Caco-2 (cell line): Measurements from ENCODE around the gene DNALI1. TPM values are rescaled to one million over a fixed set of nuclear protein-coding genes. Genes with fewer than 3 reads are reported as not detected.
"Not testable (repeated sequence)": the region's sequence is repeated elsewhere in the genome, so short reads cannot be mapped to it uniquely, and the experiment has no call there.

Experiments
- BruUV-seq: library from RNA; stranded (reverse); fragments of 400-500 nt; replicated peaks from 2 replicates; lab custom pipeline; 2021; lab: Mats Ljungman, UMichigan
- CTCF ChIA-PET: fragments of 300-600 bp; sonication (Branson Sonifier 250); formaldehyde crosslinking; loops from one replicate; lab custom pipeline; 2022; ENCODE audit warnings: antibody characterized with exemption; lab: Charles Lee
- POLR2A ChIA-PET: fragments of 300-600 bp; sonication (Branson Sonifier 250); formaldehyde crosslinking; loops from one replicate; lab custom pipeline; 2022; ENCODE audit warnings: antibody characterized with exemption; lab: Charles Lee
- DNase-seq, 2 experiments: peaks; one replicate each; pipeline versions ENCODE4 v3.0.0 to v3.0.0-alpha.2; 2020 to 2022
- H3K27me3 ChIP-seq: replicated peaks from 2 replicates; pipeline ENCODE4 v1.6.0; 2011; ENCODE audit warnings: low read length; ENCODE audit not compliant: control insufficient read depth, insufficient read depth
- H3K36me3 ChIP-seq: 2 replicates; pipeline ENCODE4 v1.5.1; 2011; ENCODE audit warnings: low read length; ENCODE audit not compliant: control insufficient read depth, insufficient read depth
- H3K4me1 ChIP-seq: fragments of 250-450 bp; sonication (Bioruptor Pico); 2 replicates; pipeline ENCODE4 v1.5.1; 2020; ENCODE audit warnings: mild to moderate bottlenecking
- H3K4me3 ChIP-seq: 2 replicates; pipeline ENCODE4 v1.5.1; 2011; ENCODE audit warnings: low read depth, mild to moderate bottlenecking, control low read depth, low read length
- H3K9me3 ChIP-seq: fragments of 250-450 bp; sonication (Bioruptor Pico); 2 replicates; pipeline ENCODE4 v1.5.1; 2020; ENCODE audit warnings: mild to moderate bottlenecking, moderate library complexity
- H3K27ac Mint-ChIP-seq: one replicate; pipeline ENCODE4 v1.8.0; 2022; ENCODE audit warnings: mixed read lengths; ENCODE audit not compliant: unreplicated experiment
- H3K27me3 Mint-ChIP-seq: one replicate; pipeline ENCODE4 v1.8.0; 2022; ENCODE audit warnings: mixed read lengths; ENCODE audit not compliant: insufficient read depth, unreplicated experiment
- H3K36me3 Mint-ChIP-seq: one replicate; pipeline ENCODE4 v1.8.0; 2022; ENCODE audit warnings: mild to moderate bottlenecking, mixed read lengths; ENCODE audit not compliant: insufficient read depth, unreplicated experiment
- H3K4me1 Mint-ChIP-seq: one replicate; pipeline ENCODE4 v1.8.0; 2022; ENCODE audit warnings: low read depth, mixed read lengths; ENCODE audit not compliant: unreplicated experiment
- H3K4me3 Mint-ChIP-seq: one replicate; pipeline ENCODE4 v1.8.0; 2022; ENCODE audit warnings: mild to moderate bottlenecking, moderate library complexity, mixed read lengths; ENCODE audit not compliant: unreplicated experiment
- H3K9me3 Mint-ChIP-seq: one replicate; pipeline ENCODE4 v1.8.0; 2022; ENCODE audit warnings: mixed read lengths; ENCODE audit not compliant: unreplicated experiment
- CTCF ChIP-seq, 2 experiments: fragments of 200-600 bp in 1 of 2; IDR thresholded peaks; 1 replicate in 1 of 2; 2 replicates in 1 of 2; pipeline versions ENCODE4 v1.5.1 to v1.8.0; 2011 to 2022; ENCODE audit warnings: antibody characterized with exemption in 1 of 2, control low read depth in 1 of 2, inconsistent platforms in 1 of 2, low read depth in 1 of 2, low read length in 1 of 2, mild to moderate bottlenecking in 1 of 2, moderate library complexity in 1 of 2; ENCODE audit not compliant: insufficient read depth in 1 of 2, severe bottlenecking in 1 of 2, unreplicated experiment in 1 of 2
- intact Hi-C: fragments of 100-400 bp; cut with micrococcal nuclease; formaldehyde crosslinking; loops from one replicate; pipeline ENCODE4 v1.10.0; 2022; ENCODE audit not compliant: unreplicated experiment
- total RNA-seq: library from RNA; stranded (reverse); gene quantifications from 2 replicates; pipeline ENCODE4 v1.2.3, GENCODE V29; 2022

The DNALI1 gene
- total RNA-seq, 1 experiment from 2014 or later: 0.27 TPM

DNA sequence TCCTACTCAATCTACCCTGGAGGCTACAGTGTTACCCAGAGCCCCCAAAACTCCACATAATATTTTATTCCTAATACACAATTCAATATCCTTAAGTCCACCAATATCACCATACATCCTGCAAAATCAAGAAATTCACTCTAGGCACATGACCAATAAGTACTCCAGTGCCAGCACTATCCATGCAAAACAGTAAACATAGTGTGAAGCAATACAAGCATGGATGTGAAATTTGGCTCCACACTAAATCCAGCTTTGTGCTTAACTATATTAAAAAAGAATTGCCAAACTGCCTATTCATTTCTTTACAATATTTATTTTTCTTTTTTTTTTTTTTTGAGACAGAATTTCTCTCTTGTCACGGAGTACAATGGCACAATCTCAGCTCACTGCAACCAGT is 39.2 kb upstream of the DNALI1 start:
- H3K4me1 Mint-ChIP-seq: peaks cover 14% of the 10 kb centered on the region
- H3K9me3 ChIP-seq: no peaks in the 10 kb centered on the region
- CTCF ChIA-PET: no interaction called here
- H3K36me3 Mint-ChIP-seq: peaks cover 5% of the 10 kb centered on the region
- H3K27me3 Mint-ChIP-seq: no peaks in the 10 kb centered on the region
- peaks cover 10% of the 10 kb centered on the region; the same call in 1 of the 2 replicates for H3K4me1 ChIP-seq
- H3K27me3 ChIP-seq: no peaks in the 10 kb centered on the region
- H3K4me3 ChIP-seq: no peak overlapping the region
- no TSS peak for BruUV-seq
- H3K9me3 Mint-ChIP-seq: no peaks in the 10 kb centered on the region
- no peak for TF ChIP-seq CTCF (IDR thresholded peaks at IDR 0.05; ENCODE audit: insufficient read depth in 1 of 2, low read depth in 1 of 2, low read length in 1 of 2, severe bottlenecking in 1 of 2, unreplicated experiment in 1 of 2)
- DNase-seq: no peak
- no peaks in the 10 kb centered on the region for H3K36me3 ChIP-seq
- intact Hi-C loops: no loop called here
- H3K4me3 Mint-ChIP-seq: no peak overlapping the region
- no peak overlapping the region for H3K27ac Mint-ChIP-seq
- POLR2A ChIA-PET: no interaction called here

DNA sequence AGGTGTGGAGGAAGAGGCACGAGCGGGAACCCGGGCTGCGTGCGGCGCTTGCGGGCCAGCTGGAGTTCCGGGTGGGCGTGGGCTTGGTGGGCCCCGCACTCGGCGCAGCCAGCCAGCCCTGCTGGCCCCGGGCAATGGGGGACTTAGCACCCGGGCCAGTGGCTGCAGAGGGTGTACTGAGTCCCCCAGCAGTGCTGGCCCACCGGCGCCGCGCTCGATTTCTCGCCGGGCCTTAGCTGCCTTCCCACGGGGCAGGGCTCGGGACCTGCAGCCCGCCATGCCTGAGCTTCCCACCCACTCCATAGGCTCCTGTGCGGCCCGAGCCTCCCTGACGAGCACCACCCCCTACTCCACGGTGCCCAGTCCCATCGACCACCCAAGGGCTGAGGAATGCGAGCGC is 38.5 kb upstream of the DNALI1 start:
- intact Hi-C loops, H3K27me3 ChIP-seq, H3K36me3 Mint-ChIP-seq, H3K36me3 ChIP-seq, POLR2A ChIA-PET, CTCF ChIA-PET, H3K9me3 ChIP-seq, BruUV-seq, H3K4me3 ChIP-seq, H3K27me3 Mint-ChIP-seq, H3K4me3 Mint-ChIP-seq, H3K4me1 ChIP-seq, H3K27ac Mint-ChIP-seq, H3K9me3 Mint-ChIP-seq, DNase-seq: not testable (repeated sequence)
- peaks cover 12% of the 10 kb centered on the region for H3K4me1 Mint-ChIP-seq

DNA sequence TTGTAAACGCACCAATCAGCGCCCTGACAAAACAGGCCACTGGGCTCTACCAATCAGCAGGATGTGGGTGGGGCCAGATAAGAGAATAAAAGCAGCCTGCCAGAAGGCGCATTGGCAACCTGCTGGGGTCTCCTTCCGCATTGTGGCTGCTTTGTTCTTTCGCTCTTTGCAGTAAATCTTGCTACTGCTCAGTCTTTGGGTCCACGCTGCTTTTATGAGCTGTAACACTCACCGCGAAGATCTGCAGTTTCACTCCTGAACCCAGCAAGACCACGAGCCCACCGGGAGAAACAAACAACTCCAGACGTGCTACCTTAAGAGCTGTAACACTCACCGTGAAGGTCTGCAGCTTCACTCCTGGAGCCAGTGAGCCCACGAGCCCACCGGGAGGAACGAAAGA is 37.8 kb upstream of the DNALI1 start:
- H3K4me3 Mint-ChIP-seq, CTCF ChIA-PET, H3K4me3 ChIP-seq, intact Hi-C loops, DNase-seq, H3K27ac Mint-ChIP-seq, H3K9me3 ChIP-seq, H3K36me3 ChIP-seq, H3K27me3 ChIP-seq, BruUV-seq, H3K4me1 Mint-ChIP-seq, H3K27me3 Mint-ChIP-seq, H3K9me3 Mint-ChIP-seq, H3K4me1 ChIP-seq, POLR2A ChIA-PET, H3K36me3 Mint-ChIP-seq: not testable (repeated sequence)

DNA sequence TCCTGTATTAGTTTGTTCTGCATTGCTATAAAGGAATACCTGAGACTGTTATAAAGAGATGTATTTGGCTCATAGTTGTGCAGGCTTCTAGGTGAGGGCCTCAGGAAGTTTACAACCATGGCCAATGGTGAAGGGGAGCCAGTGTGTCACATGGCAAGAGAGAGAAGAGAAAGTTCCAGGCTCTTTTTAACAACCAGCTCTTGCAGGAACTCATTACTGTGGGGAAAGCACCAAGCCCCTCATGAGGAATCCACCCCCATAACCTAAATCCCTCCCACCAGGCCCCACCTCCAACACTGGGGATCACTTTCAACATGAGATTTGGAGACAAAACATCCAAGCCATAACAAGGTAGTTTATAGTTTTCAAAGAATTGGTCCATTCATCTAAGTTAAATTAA is 37.1 kb upstream of the DNALI1 start:
- POLR2A ChIA-PET: no interaction called here
- no peak overlapping the region for H3K4me3 ChIP-seq
- no TSS peak for BruUV-seq
- intact Hi-C loops: no loop called here
- no peaks in the 10 kb centered on the region for H3K27me3 ChIP-seq
- Mint-ChIP-seq H3K27ac (no peak overlapping the region), H3K9me3 (no peaks in the 10 kb centered on the region), H3K4me3 (no peak overlapping the region), H3K4me1 (peaks cover 7% of the 10 kb centered on the region), H3K27me3 (no peaks in the 10 kb centered on the region), H3K36me3 (no peaks in the 10 kb centered on the region)
- TF ChIP-seq CTCF (IDR thresholded peaks at IDR 0.05; ENCODE audit: insufficient read depth in 1 of 2, low read depth in 1 of 2, low read length in 1 of 2, severe bottlenecking in 1 of 2, unreplicated experiment in 1 of 2): no peak
- peaks cover 5% of the 10 kb centered on the region; the same call in 1 of the 2 replicates for H3K4me1 ChIP-seq
- CTCF ChIA-PET: no interaction called here
- no peak for DNase-seq
- no peaks in the 10 kb centered on the region for H3K9me3 ChIP-seq
- no peaks in the 10 kb centered on the region for H3K36me3 ChIP-seq

- H3K27ac Mint-ChIP-seq, H3K27me3 ChIP-seq, H3K4me3 ChIP-seq, H3K9me3 ChIP-seq, intact Hi-C loops, BruUV-seq, H3K4me1 ChIP-seq, H3K36me3 ChIP-seq, H3K27me3 Mint-ChIP-seq, H3K4me3 Mint-ChIP-seq, H3K9me3 Mint-ChIP-seq, H3K36me3 Mint-ChIP-seq, POLR2A ChIA-PET, DNase-seq: not testable (repeated sequence)
- H3K4me1 Mint-ChIP-seq: peaks cover 10% of the 10 kb centered on the region
- CTCF ChIA-PET: interaction anchor here (0.7 kb wide), 1 partner anchor 15 kb away, joined by 3 read pairs; no protein-coding TSS in a partner anchor
These were observed 26.9 kb upstream of the DNALI1 start for GRCh38 chr1:37529888-37530287.
